Activated effector memory CD4-positive, alpha-beta T cell treated with anti-CD3 and anti-CD28 coated beads, Interleukin-2, amount 50 U/mL, for 16 hours (primary cell): ENCODE data around the gene GALNT18.

Experiments used
- DNase-seq: peaks from one replicate; pipeline ENCODE4 v3.0.0-alpha.2; 2020

Gene GALNT18

DNA sequence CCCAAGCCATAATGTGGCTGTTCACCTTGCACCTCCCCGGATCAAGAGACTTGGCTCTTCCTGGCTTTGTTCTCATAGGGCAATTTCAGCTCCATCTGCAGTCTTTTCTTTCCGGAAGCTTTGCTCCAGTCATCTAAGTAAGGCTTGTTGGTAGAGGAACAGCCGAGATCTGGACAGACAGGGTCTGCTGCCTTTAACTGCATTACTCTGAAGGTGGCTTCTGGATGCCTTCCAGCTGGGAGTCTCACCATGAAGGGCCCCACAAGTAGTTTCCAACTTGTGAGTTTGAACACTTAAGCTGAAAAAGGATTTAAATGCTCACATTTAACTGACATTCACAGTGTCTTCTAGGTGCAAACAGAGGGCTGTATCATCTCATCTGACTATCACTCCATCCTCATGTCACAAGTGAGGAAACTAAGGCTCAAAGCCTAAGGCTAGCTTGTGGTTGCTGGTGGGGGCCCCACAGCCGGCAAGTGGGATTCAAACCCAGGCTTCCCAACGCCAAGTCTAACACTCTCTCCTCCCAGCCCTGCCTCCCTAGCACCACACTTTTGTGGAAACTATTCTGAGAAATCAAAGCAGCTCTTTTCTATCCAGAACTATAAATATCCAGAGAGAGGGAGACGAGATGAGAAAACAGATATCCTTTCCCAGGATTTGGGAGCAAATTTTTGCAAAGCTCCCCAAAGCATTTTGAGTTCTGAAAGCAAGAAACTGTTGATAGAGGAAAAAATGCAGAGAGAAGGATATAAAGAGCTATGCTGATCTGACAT is 58.4 kb downstream of the GALNT18 start:
- DNase-seq: no peak

DNA sequence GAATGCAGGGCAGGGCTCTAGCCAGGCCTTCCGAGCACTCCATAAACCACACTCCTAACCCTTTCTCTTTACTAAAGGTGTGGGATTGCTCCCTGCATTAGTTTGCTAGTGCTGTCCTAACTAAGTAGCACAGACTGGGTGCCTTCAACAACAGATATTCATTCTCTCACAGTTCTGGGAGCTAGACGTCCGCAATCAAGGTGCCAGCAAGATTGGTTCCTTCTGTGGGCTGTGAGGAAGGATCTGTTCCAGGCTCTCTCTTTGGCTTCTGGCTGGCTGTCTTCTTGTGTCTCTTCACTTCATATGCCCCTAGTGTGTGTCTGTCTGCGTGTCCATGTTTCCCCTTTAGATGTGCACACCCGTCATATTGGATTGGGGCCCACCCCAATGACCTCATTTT is 59.8 kb downstream of the GALNT18 start:
- no peak for DNase-seq

DNA sequence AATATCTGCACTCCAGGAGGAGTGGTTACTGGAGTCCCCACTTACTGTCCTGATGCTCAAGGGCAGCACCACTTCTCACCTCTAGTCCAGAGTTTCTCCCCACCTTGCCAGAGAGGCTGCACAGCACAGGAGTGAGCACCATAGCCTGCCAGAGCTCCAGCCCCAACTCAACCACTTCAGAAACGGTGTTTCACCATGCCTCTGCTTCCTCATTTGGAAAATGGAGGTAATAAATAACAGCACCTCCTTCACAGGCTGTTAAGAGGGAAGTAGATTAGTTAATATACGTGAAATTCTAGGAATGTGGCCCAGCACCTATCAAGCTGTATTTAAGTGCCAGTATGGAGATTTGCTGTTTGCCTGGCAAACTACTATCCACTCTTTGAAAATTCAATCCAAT is 63.0 kb downstream of the GALNT18 start:
- no peak for DNase-seq

DNA sequence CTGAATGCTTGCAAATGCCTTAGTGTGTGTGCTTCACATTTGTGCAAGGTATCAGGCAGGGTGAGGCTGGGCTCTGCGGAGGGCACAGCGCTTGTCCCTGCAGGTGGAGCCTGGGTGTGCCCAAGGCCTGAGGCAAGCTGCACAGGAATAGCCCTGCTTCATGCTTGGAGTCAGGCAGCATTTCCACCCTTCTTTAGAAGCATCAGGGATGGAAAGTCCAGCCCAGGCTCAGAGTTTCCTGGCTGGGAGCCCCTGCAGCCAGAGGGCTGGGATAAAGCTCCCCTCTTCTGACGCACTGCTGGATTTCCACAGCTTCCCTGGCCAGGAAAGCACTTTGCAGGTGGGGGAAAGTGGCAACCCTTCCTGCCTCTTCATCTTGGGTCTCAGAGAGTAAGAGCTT is 63.4 kb downstream of the GALNT18 start:
- no peak for DNase-seq

DNA sequence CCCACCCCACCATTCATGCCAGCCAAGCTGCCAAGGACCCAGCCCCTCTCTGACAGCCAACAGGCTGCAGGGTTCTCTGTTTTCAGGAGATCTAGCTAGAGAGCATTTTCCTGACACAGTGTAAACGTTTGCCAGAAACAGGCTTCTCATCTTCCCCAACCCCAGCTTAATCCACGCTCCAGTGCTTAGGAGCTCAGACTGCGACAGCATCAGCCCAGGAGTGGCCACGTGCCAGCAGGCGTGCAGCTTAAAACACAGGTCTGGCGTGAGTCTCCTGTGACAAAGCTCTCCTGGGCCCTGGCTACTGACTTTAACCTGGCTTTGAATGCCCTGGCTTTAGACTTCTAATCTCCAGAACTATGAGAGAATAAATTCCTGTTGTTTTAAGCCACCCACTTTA is 66.6 kb downstream of the GALNT18 start:
- no peak for DNase-seq

DNA sequence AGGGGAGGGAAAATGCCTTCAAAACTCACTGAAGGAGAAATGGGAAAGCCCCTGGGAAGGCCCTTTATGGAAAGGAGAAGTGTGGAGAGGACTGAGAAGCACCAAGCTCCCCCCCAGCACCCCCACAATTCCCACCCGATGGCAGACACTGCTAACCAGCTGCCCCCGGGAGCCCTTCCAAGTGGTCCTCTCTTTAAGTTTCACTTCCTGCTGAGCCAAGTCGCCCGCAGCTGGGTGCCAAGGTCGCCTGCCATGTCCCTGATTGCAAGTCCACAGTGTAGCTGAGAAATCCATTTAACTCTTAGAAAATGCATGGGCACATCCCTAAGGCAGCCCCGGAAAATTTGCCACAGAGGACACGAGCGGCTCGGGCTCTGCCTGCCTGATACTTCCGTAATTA is 68.2 kb downstream of the GALNT18 start:
- DNase-seq: no peak

DNA sequence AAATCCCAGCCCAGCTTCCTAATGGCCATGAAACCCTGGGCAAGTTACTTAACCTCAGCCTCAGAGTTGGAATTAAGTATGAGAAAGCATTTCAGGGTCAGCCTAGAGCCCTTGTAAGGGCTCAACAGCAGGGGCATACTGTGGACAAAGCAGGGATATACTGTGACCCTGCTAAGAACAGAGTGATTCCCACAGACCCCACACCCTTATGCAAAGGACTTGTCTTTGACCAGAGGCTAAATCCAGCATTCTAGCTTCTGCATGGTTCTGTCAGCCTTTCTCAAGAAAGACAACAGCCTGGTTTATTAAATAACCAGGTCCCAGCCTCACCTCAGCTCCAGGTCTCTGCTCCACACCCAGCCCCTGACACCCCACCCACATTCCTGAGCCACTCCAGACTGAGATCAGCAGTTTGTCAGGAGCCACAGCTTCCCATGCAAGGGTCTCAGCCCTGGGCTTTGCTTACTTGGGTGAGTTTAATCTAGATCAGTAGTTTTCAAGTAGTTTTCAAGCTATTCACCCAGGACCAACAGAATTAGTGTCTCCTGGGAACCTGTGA is 69.2 kb downstream of the GALNT18 start:
- DNase-seq: no peak

DNA sequence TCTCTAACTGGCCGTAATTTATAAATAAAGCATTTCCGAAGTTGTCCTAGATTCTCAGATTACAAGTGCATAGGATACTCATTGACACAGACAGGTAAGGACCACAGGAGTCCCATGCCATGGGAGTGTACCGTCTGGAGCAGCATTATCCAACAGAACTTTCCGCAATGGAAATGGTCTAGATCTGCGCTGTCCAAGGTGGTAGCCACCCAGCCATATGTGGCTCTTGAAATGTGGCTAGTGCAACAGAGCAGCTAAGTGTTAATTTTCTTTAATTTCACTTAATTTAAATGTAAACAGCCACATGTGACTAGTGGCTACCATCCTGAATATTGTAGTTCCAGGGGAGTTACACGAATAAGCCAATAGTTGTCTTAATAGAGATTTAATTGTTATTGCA is 71.3 kb downstream of the GALNT18 start:
- no peak for DNase-seq

DNA sequence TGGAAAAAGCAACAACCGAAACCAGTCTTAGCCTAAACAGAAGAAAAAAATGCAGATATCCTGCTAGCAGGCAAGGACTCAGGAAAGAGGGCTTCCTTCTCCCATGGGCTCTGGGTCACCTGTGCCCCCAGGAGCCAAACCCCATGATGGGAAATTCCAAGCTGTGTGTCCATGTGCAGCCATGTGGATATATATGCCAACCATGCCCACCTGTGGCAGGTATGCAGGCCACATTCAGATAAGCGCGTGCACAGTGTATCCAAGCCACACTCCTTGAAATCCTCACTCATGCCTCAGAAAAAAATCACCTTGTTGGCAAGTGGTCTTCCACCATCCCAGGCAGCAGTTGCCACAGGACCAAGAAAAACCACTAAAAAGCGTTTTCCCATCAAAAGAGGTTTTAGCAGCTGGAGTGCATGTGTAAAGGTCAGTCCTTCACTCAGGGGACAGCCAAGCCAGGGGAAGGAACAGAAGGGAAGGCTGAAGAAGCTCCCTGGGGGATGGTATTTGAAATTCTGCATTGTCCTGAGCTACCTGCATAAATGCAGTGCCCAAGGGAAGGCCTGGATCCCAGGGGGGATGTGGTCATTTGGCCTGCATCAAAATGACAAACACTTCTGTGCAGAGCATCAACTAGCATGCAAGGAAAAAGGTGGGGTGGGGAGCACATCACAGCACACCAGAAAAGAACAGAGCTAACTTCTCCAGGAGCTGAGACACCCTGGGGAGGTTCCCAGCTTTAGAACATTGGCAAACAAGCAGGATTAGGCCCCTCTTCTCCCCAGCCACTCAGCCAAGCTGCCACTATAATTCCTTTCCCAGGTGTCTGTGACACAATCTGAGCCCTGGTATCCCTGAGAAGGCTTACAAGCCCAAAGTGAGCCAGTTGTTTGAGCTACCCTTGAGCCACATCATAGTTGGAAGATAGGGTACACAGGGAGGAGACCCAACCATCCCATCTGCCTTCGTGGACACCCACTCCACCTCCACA is 76.2 kb downstream of the GALNT18 start:
- DNase-seq: no peak

DNA sequence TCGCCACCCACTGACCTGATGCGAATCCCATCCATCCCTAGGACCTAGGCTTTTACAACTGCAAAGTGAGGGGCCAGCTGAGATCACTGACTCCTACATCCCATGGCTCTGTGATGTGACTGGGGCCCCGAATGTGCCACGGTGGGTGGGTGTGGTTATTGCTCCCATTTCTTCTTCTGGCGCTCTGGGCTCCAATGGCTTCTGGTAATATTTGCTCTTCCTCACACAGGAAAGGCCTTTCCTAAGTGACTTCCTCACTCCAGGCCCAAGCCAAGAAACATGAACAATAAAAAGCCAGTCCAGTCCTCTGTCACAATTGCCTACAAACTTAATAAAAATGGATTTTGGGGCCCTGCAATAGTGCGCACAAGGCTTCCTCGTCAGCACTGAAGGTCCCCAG is 78.1 kb downstream of the GALNT18 start:
- DNase-seq: no peak

DNA sequence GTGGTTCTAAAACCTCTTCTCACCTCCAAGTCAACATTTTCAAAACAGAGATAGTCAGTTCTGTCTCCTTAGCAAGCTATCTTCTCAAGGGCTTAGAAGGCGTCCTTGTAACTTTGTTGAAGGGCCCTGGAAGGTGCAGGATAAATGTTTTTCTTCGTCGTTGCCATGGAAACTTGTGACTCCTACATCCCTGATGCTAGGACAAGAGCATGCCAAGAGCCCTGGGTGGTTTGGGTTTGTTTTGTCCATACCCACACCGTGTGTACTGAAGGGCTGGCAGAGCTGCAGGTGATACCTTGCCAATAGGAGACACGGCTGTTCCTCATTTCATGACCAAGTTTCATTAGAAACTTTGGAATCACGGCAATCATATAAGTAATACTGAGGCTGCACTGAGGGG is 81.6 kb downstream of the GALNT18 start:
- DNase-seq: no peak

DNA sequence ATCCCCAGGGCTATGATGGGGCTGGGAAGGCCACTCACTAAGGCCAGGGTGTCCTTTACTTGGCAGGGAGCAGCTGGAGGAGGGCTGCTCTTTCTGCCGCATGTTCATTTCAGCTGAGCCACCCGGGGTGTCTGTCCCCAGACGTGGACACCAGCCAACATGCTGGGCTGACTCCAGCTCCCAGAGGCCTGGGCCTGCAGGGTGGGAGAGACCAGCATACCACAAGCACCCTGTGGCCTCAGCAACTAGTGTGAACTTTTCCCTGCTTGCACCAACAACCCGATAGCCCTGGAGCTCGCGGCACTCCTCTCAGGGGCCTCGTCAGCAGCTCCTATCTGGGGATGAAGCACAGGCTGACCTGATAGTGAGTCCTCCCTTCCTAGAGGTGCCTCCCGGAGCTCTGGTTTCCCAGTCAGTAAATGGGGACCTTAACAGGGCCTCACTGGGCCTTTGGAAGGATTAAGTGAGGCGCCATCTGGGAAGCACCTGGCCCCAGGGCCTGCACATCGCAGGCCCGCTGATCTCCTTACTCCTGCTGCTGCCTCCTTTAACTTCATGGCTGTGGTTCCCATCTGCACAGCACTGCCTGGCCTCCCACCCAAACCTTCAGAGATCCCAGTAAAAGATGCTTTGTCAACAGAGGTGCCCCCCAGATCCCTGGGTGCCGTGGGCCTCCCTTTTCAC is 83.4 kb downstream of the GALNT18 start:
- DNase-seq: no peak

DNA sequence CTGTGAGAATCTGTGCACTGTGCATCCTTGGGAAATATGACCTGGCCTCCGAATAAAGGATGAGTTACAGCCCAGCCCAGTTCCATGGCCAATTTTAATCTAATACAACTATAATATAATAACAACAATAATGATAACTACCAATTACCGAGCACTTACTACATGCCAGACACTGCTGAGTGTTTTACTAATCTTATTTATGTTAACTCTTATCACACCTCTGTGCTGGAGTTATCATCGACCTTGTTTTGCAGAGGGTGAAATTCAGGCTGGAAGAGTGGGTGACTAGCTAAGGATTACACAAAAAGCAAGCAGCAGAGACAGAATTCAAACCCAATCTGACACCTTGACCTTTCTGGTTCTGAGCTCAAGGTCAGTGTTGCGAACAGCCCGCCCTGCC is 83.9 kb downstream of the GALNT18 start:
- DNase-seq: no peak

DNA sequence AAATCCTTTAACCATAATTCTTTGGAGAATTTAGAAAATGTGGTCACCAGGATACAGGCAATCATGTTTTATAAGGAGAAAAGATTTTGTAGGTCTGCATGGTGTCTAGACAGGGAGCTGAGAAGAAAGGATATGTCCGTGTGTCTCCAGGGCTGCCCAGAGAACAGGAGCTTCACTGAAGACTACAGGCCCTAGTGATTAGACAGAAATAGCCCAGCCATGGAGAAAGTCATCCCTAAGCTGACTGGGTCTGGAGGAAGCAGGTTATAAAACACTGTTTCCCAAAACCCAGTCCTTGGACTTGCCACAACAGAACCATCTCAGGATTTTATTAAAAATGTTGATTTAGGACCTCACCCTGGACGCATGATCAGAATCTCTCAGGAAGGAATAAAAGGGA is 84.4 kb downstream of the GALNT18 start:
- DNase-seq: no peak

DNA sequence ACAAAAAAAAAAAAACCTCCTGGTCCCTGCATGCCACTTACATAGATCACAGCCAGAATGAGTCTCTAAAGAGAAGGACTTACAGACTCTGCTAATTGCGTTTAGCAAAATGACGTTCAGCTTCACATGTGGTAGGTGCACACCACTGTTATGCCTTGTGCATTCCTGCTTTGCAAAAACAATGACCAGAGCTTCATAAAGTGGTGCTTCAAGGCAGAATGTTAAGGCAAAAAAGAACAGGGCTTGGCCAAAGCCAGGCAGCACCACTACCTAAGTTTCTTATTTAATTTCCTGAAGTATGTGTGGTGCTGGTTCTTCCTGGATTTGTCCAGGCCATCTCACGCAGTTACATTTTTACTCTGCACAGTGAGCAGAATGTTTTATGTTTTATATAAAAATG is 85.2 kb downstream of the GALNT18 start:
- DNase-seq: no peak

DNA sequence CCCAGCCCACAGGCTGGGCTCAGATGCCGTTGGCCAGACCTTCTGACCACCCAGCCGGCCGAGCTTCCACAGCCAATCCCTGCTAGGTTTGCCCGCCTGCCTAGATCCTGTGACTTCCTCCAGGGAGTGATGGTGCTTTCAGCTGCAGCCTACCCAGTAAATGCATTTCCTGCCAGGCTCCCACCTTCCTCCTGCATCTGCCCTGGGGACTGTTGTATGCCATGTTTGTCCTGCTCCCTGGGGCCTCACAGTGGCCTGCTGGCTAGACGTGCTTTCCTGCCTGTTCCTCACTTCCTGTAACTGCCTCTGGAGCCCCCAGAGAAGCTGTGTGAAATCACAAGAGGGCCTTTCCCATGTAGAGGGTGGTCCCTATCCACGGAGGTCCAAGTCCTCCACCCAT is 86.2 kb downstream of the GALNT18 start:
- DNase-seq: no peak

DNA sequence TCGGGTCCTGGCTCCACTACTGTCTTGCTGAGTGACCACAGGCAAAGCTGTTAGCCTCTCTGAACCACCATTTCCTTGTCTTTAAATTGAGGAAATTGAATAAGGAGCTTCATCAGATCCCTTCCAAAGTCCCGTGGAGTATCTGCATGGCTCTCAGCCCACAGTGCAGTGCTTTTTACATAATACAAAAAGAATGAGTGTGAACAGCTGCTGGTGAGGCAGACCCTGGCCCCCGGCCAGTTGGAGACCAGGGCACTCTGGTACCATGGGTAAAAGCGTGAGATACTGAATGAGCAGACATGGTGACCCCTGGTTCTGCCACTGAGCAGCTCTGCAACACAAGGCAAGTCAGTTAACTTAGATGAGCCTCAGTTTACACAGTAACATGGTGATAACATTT is 86.8 kb downstream of the GALNT18 start:
- no peak for DNase-seq

DNA sequence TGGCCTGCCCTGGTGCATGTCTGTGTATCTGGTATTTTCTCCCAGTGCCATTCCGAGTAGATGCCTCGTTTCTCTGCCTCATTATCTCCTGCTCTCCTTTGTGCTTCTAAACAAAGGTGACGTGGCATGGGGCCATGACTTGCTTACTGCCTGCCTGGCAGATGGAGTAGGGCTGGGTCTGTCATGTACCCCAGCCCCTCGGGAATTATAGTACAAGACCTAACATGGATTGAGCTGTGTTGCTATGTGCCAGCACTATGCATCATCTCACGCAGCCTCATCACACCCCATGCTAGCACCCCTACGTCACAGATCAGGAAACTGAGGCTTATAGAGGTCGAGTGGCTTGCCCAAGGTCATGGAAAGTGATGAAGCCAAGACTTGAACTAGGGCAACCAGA is 88.1 kb downstream of the GALNT18 start:
- DNase-seq: no peak

DNA sequence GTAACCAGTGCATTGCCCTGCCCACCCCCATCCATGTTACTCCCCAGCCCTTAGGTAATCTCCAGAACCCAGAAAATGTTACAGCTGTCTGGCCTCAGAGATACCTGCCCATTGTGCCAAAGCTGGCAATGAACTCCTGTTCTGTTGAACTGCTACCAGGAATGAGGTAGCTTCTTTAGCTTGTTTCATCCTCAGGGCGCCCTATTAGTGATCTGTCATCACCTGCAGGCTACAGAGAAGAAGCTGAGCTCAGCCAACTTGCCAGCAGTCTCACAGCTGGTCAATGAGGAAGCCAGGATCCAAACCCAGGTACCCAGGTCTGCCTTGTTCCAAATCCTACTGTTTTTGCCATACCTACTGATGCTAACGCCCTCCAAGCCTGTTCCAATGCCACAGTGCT is 88.7 kb downstream of the GALNT18 start:
- DNase-seq: no peak

DNA sequence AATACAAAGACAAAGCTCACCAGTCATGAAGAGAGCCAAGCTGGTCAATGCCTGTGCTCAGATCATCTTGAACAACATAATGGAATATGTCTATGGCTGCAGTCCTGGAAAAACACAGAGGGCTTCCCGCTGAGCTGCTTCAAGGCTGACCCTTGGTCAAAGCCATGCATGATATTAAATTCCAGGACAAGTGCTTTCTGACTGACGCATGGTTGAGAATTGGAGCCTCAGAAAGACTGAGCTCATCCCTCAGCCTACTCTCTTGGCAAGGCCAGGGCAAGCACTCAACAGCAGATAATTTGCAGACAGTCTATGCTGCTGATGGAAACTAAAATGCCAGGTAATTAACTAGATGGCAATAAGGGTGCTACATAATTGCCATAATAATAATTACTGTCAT is 89.2 kb downstream of the GALNT18 start:
- DNase-seq: no peak

DNA sequence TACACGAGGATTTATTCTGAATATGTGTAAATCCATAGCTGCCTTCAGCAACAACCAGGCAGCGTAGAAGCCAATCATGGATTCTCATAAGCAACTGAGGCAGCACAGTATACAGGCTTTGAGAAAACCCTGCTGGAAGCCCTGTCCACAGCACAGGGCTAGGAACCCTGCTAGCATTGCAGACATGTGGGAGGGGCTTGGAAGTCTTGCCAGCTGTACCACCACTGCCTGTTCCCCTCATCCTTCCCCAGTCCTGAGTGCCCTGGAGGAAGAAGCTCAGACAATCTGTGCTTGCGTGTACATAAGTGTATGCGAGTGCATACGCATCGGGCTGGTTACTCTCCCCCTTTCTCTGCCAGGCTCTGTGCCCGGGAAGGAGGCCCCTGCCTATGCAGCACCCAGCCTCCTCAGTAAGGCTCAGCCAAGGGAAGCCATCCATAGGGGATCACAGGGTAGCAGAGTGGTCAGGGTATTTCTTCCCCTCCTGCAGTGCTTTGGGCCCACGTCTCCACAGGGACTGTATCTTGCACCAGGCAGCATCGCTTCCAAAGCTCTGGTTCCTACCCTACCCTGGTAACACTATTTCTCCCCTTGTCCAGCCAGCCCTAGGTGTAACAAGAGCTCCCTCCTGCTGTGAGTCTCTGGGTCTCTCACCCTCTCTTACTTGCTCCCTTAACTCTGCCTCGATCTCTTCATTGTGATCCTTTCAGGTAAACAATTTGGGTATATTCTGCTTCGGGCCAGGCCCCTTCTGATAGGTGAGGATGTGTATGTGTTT is 90.5 kb downstream of the GALNT18 start:
- no peak for DNase-seq

DNA sequence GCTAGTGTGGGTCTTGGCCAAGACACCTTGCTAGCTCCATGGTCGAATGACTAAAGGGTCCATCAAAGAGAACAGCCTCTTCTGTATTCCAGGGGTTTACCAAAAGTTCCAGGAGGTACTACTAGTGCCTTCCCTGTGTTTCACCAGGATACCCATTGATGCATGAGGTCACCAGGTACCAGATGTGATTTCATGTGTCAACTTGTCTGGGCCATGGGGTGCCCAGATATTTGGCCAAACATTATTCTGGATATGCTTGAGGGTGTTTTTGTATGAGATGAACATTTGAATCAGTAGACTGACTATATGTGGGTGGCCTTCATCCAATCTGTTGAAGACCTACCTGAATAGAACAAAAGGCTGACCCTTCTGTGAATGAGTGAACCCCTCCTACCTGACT is 92.8 kb downstream of the GALNT18 start:
- no peak for DNase-seq

DNA sequence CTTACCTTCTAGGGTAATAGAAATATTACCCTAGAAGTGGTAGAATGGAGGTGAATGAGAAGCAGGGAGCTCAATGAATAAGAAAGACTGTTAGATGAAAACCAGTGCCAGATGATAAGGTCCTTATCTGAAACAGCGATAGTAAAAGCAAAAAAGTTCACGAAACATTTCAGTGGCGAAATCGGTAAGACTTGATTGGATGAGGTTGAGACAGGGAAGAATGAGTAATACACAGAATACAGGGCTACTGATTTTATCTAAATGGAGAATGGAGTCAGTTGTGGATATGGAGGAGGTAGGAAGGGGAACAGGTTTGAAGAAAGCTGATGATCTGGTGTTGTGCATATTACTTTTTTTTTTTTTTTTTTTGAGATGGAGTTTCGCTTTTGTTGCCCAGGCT is 96.5 kb downstream of the GALNT18 start:
- no peak for DNase-seq
